Activated T-cell treated with anti-CD3 and anti-CD28 coated beads, Interleukin-2, amount 50 U/mL, for 4 hours (primary cell): Measurements from ENCODE around the gene ZBTB44. TPM values are rescaled to one million over a fixed set of nuclear protein-coding genes. Genes with fewer than 3 reads are reported as not detected.
"Not testable (repeated sequence)": the region's sequence is repeated elsewhere in the genome, so short reads cannot be mapped to it uniquely, and the experiment has no call there.

Source experiments
- ATAC-seq, 2 donors: fragments of 200-7000 bp; cut with Tn5 transposase; one replicate each; pipeline ENCODE4 v1.10.0; 2021
- DNase-seq: peaks from one replicate; pipeline ENCODE4 v3.0.0-alpha.2; 2020
- H3K27me3 Mint-ChIP-seq: one replicate; pipeline ENCODE4 v1.8.0; 2021; ENCODE audit warnings: low read depth, mixed read lengths
- H3K36me3 Mint-ChIP-seq: one replicate; pipeline ENCODE4 v1.8.0; 2022; ENCODE audit warnings: mixed read lengths; ENCODE audit not compliant: insufficient read depth
- H3K4me1 Mint-ChIP-seq: one replicate; pipeline ENCODE4 v1.8.0; 2021; ENCODE audit warnings: low read depth, mixed read lengths
- H3K4me3 Mint-ChIP-seq: one replicate; pipeline ENCODE4 v1.8.0; 2021; ENCODE audit warnings: mild to moderate bottlenecking, moderate library complexity, mixed read lengths
- H3K9me3 Mint-ChIP-seq: one replicate; pipeline ENCODE4 v1.8.0; 2021; ENCODE audit warnings: mixed read lengths
- total RNA-seq, 3 donors: library from RNA; stranded (reverse); gene quantifications; one replicate each; pipeline ENCODE4 v1.2.1, GENCODE V29; 2021

The ZBTB44 gene
- total RNA-seq, 3 donors from 2014 or later = 31.6 to 32.7 (median 31.6) TPM

- H3K4me3 Mint-ChIP-seq, ATAC-seq, DNase-seq, H3K9me3 Mint-ChIP-seq, H3K27me3 Mint-ChIP-seq: not testable (repeated sequence)
- Mint-ChIP-seq H3K4me1 (peaks cover 57% of the 10 kb centered on the region), H3K36me3 (peaks cover 28% of the 10 kb centered on the region)
Measured at GRCh38 chr11:130249929-130250328, 64.8 kb downstream of the ZBTB44 start.

GRCh38 chr11:130249371-130249770 is 65.3 kb downstream of the ZBTB44 start:
- DNase-seq (no peak), ATAC-seq (no peak)
- H3K9me3 Mint-ChIP-seq = peaks cover 8% of the 10 kb centered on the region
- H3K4me1 Mint-ChIP-seq = peaks cover 57% of the 10 kb centered on the region
- no peak overlapping the region for H3K4me3 Mint-ChIP-seq
- H3K27me3 Mint-ChIP-seq = no peaks in the 10 kb centered on the region
- H3K36me3 Mint-ChIP-seq = peaks cover 28% of the 10 kb centered on the region

GRCh38 chr11:130247319-130247718 is 67.4 kb downstream of the ZBTB44 start:
- ATAC-seq (no peak), DNase-seq (no peak)
- Mint-ChIP-seq H3K36me3 (peaks cover 18% of the 10 kb centered on the region), H3K4me1 (peaks cover 60% of the 10 kb centered on the region), H3K27me3 (no peaks in the 10 kb centered on the region), H3K9me3 (peaks cover 7% of the 10 kb centered on the region), H3K4me3 (no peak overlapping the region)

GRCh38 chr11:130246738-130247137 is 68.0 kb downstream of the ZBTB44 start:
- H3K36me3 Mint-ChIP-seq = peaks cover 12% of the 10 kb centered on the region
- ATAC-seq (no peak), DNase-seq (no peak)
- peaks cover under 1% of the 10 kb centered on the region for H3K9me3 Mint-ChIP-seq
- H3K4me3 Mint-ChIP-seq = no peak overlapping the region
- H3K27me3 Mint-ChIP-seq = no peaks in the 10 kb centered on the region
- peaks cover 60% of the 10 kb centered on the region for H3K4me1 Mint-ChIP-seq

GRCh38 chr11:130246270-130246669 is 68.4 kb downstream of the ZBTB44 start:
- peaks cover 58% of the 10 kb centered on the region for H3K4me1 Mint-ChIP-seq
- no peak overlapping the region for H3K4me3 Mint-ChIP-seq
- no peaks in the 10 kb centered on the region for H3K9me3 Mint-ChIP-seq
- peaks cover 8% of the 10 kb centered on the region for H3K36me3 Mint-ChIP-seq
- ATAC-seq (no peak), DNase-seq (no peak)
- no peaks in the 10 kb centered on the region for H3K27me3 Mint-ChIP-seq

GRCh38 chr11:130245375-130245774 is 69.3 kb downstream of the ZBTB44 start:
- H3K4me1 Mint-ChIP-seq = peaks cover 49% of the 10 kb centered on the region
- not testable (repeated sequence) for H3K27me3 Mint-ChIP-seq, ATAC-seq, H3K9me3 Mint-ChIP-seq, DNase-seq, H3K36me3 Mint-ChIP-seq, H3K4me3 Mint-ChIP-seq

- Mint-ChIP-seq H3K4me3 (no peak overlapping the region), H3K36me3 (no peaks in the 10 kb centered on the region), H3K27me3 (no peaks in the 10 kb centered on the region), H3K4me1 (peaks cover 47% of the 10 kb centered on the region), H3K9me3 (no peaks in the 10 kb centered on the region)
- no peak for DNase-seq
- no peak for ATAC-seq
Measured at GRCh38 chr11:130244848-130245247, 69.9 kb downstream of the ZBTB44 start.

- H3K36me3 Mint-ChIP-seq = peaks cover 10% of the 10 kb centered on the region
- H3K9me3 Mint-ChIP-seq = no peaks in the 10 kb centered on the region
- no peaks in the 10 kb centered on the region for H3K27me3 Mint-ChIP-seq
- DNase-seq = no peak
- H3K4me3 Mint-ChIP-seq = no peak overlapping the region
- peaks cover 38% of the 10 kb centered on the region for H3K4me1 Mint-ChIP-seq
- ATAC-seq = no peak
Measured at GRCh38 chr11:130243816-130244215, 70.9 kb downstream of the ZBTB44 start.

- H3K27me3 Mint-ChIP-seq = no peaks in the 10 kb centered on the region
- DNase-seq (no peak), ATAC-seq (no peak)
- no peak overlapping the region for H3K4me3 Mint-ChIP-seq
- H3K4me1 Mint-ChIP-seq = peaks cover 24% of the 10 kb centered on the region
- no peaks in the 10 kb centered on the region for H3K9me3 Mint-ChIP-seq
- H3K36me3 Mint-ChIP-seq = peaks cover 21% of the 10 kb centered on the region
Measured at GRCh38 chr11:130241713-130242112, 73.0 kb downstream of the ZBTB44 start.

- H3K36me3 Mint-ChIP-seq = peaks cover 35% of the 10 kb centered on the region
- DNase-seq = no peak
- no peaks in the 10 kb centered on the region for H3K9me3 Mint-ChIP-seq
- no peak overlapping the region for H3K4me3 Mint-ChIP-seq
- ATAC-seq = no peak
- H3K27me3 Mint-ChIP-seq = no peaks in the 10 kb centered on the region
- no peaks in the 10 kb centered on the region for H3K4me1 Mint-ChIP-seq
Measured at GRCh38 chr11:130237282-130238006, 77.3 kb downstream of the ZBTB44 start.

GRCh38 chr11:130234315-130234714 is 80.4 kb downstream of the ZBTB44 start:
- Mint-ChIP-seq H3K4me3 (no peak overlapping the region), H3K4me1 (no peaks in the 10 kb centered on the region), H3K27me3 (no peaks in the 10 kb centered on the region), H3K36me3 (peaks cover 36% of the 10 kb centered on the region), H3K9me3 (no peaks in the 10 kb centered on the region)
- DNase-seq (no peak), ATAC-seq (no peak)

- H3K36me3 Mint-ChIP-seq = peaks cover 31% of the 10 kb centered on the region
- DNase-seq = not testable (repeated sequence)
Measured at GRCh38 chr11:130233888-130234287, 80.8 kb downstream of the ZBTB44 start.

GRCh38 chr11:130233486-130233885 is 81.2 kb downstream of the ZBTB44 start:
- ATAC-seq, H3K9me3 Mint-ChIP-seq, H3K4me3 Mint-ChIP-seq, H3K27me3 Mint-ChIP-seq, H3K4me1 Mint-ChIP-seq, DNase-seq: not testable (repeated sequence)
- H3K36me3 Mint-ChIP-seq = peaks cover 29% of the 10 kb centered on the region

More at GRCh38 chr11:130233888-130234287, 80.8 kb downstream of the ZBTB44 start:
- not testable (repeated sequence) for H3K27me3 Mint-ChIP-seq, ATAC-seq, H3K4me1 Mint-ChIP-seq, H3K4me3 Mint-ChIP-seq, H3K9me3 Mint-ChIP-seq

- no peak for DNase-seq
- Mint-ChIP-seq H3K36me3 (peaks cover 4% of the 10 kb centered on the region), H3K27me3 (no peaks in the 10 kb centered on the region), H3K4me3 (no peak overlapping the region), H3K4me1 (peaks cover 10% of the 10 kb centered on the region), H3K9me3 (no peaks in the 10 kb centered on the region)
- no peak for ATAC-seq
Measured at GRCh38 chr11:130227373-130227772, 87.3 kb downstream of the ZBTB44 start.

GRCh38 chr11:130223291-130223971 is 91.3 kb downstream of the ZBTB44 start:
- Mint-ChIP-seq H3K36me3 (no peaks in the 10 kb centered on the region), H3K4me1 (peaks cover 10% of the 10 kb centered on the region), H3K4me3 (no peak overlapping the region), H3K27me3 (no peaks in the 10 kb centered on the region), H3K9me3 (no peaks in the 10 kb centered on the region)
- peak; percentile 34 to 74 for ATAC-seq
- DNase-seq = no peak
